HCT116 (cell line): ENCODE results near the gene PIGH. TPM values are rescaled to one million over a fixed set of nuclear protein-coding genes. Genes with fewer than 3 reads are reported as not detected.

ENCODE experiments used
- ATAC-seq: fragments of 200-7000 bp; cut with Tn5 transposase; 2 replicates; pipeline ENCODE4 v1.9.1; 2020; ENCODE audit warnings: mild to moderate bottlenecking, moderate library complexity
- BruUV-seq: library from RNA; stranded (reverse); fragments of 400-500 nt; replicated peaks from 2 replicates; lab custom pipeline; 2021; lab: Mats Ljungman, UMichigan
- CTCF ChIA-PET: fragments of 300-600 bp; sonication (Branson Sonifier 250); formaldehyde crosslinking; loops from one replicate; lab custom pipeline; 2021; ENCODE audit warnings: antibody characterized with exemption; lab: Charles Lee
- POLR2A ChIA-PET: fragments of 300-600, 350-600 bp; sonication (Branson Sonifier 250); formaldehyde crosslinking; loops from one replicate; lab custom pipeline; 2021; ENCODE audit warnings: antibody characterized with exemption; lab: Charles Lee
- RAD21 ChIA-PET, 2 experiments: fragments of 300-600 bp; sonication (Branson Sonifier 250); formaldehyde crosslinking; loops; one replicate each; lab custom pipeline; 2023; ENCODE audit warnings: low total read pairs in 2 of 2; ENCODE audit not compliant: uncharacterized antibody in 2 of 2, unreplicated experiment in 2 of 2, low non-redundant PET in 1 of 2; lab: Charles Lee
- DNase-seq: peaks from one replicate; pipeline ENCODE4 v3.0.0-alpha.2; 2010; ENCODE audit warnings: low read depth, low spot score
- H2AFZ ChIP-seq: fragments of 200-600 bp; shearing (Covaris generic), sonication (generic); 2 replicates; pipeline ENCODE4 v1.6.1; 2017; ENCODE audit warnings: low read depth, mixed run types, mixed read lengths, antibody characterized with exemption, low read length; ENCODE audit not compliant: poor library complexity, severe bottlenecking
- H3K27ac ChIP-seq: 2 replicates; pipeline ENCODE4 v1.5.1; 2012; ENCODE audit warnings: low read depth, low read length
- H3K27me3 ChIP-seq: fragments of 200-600 bp; sonication (generic); 2 replicates; pipeline ENCODE4 v1.6.1; 2016; ENCODE audit warnings: mixed run types, low read length, mixed read lengths; ENCODE audit not compliant: insufficient read depth
- H3K36me3 ChIP-seq, 2 experiments: fragments of 200-500 bp in 1 of 2; fragments of 200-600 bp in 1 of 2; sonication (Bioruptor generic) in 1 of 2; sonication (generic) in 1 of 2; 2 replicates each; pipeline versions ENCODE4 v1.5.1 to v1.6.1; 2014 to 2016; ENCODE audit warnings: low read length in 2 of 2, inconsistent platforms in 1 of 2, mixed read lengths in 1 of 2, mixed run types in 1 of 2; ENCODE audit not compliant: insufficient read depth in 2 of 2, control insufficient read depth in 1 of 2
- H3K4me1 ChIP-seq, 2 experiments: fragments of 200-600 bp in 1 of 2; sonication (generic) in 1 of 2; 2 replicates each; pipeline versions ENCODE4 v1.5.1 to v1.6.1; 2012 to 2017; ENCODE audit warnings: low read length in 2 of 2, inconsistent platforms in 1 of 2, mild to moderate bottlenecking in 1 of 2, mixed read lengths in 1 of 2, mixed run types in 1 of 2, moderate library complexity in 1 of 2; ENCODE audit not compliant: insufficient read depth in 2 of 2, control insufficient read depth in 1 of 2
- H3K4me2 ChIP-seq: fragments of 200-600 bp; sonication (generic); 2 replicates; pipeline ENCODE4 v1.6.1; 2017; ENCODE audit warnings: mixed run types, low read length, mixed read lengths
- H3K4me3 ChIP-seq, 2 experiments: fragments of 200-600 bp in 1 of 2; sonication (generic) in 1 of 2; replicated peaks in 1 of 2; 2 replicates each; pipeline ENCODE4 v1.5.1; 2011 to 2016; ENCODE audit warnings: low read length in 2 of 2, control low read depth in 1 of 2, low read depth in 1 of 2, mild to moderate bottlenecking in 1 of 2, mixed read lengths in 1 of 2, mixed run types in 1 of 2
- H3K79me2 ChIP-seq: fragments of 200-600 bp; sonication (generic); 2 replicates; pipeline ENCODE4 v1.6.1; 2017; ENCODE audit warnings: mild to moderate bottlenecking, mixed run types, low read length, moderate library complexity, mixed read lengths; ENCODE audit not compliant: insufficient read depth
- H3K9ac ChIP-seq: fragments of 200-600 bp; sonication (generic); 2 replicates; pipeline ENCODE4 v1.6.1; 2016; ENCODE audit warnings: low read length, mixed read lengths
- H3K9me2 ChIP-seq: fragments of 200-600 bp; sonication (generic), shearing (Covaris generic); 2 replicates; pipeline ENCODE4 v1.6.1; 2017; ENCODE audit warnings: mixed run types, mild to moderate bottlenecking, moderate library complexity; ENCODE audit not compliant: insufficient read depth
- H3K9me3 ChIP-seq, 2 experiments: fragments of 200-500 bp in 1 of 2; fragments of 200-600 bp in 1 of 2; sonication (Bioruptor generic) in 1 of 2; sonication (generic) in 1 of 2; 2 replicates each; pipeline ENCODE4 v1.6.1; 2014 to 2017; ENCODE audit warnings: low read length in 2 of 2, mixed read lengths in 2 of 2, inconsistent platforms in 1 of 2, low read depth in 1 of 2, mild to moderate bottlenecking in 1 of 2, mixed run types in 1 of 2, moderate library complexity in 1 of 2; ENCODE audit not compliant: control insufficient read depth in 1 of 2, insufficient read depth in 1 of 2
- H4K20me1 ChIP-seq: fragments of 200-600 bp; sonication (generic), shearing (Covaris generic); 2 replicates; pipeline ENCODE4 v1.6.1; 2017; ENCODE audit warnings: mixed run types, mild to moderate bottlenecking, moderate library complexity; ENCODE audit not compliant: insufficient read depth
- CEBPB ChIP-seq: IDR thresholded peaks from 2 replicates; pipeline ENCODE4 v1.6.1; 2012; ENCODE audit warnings: low read depth
- EZH2 ChIP-seq: fragments of 200-600 bp; sonication (generic); IDR thresholded peaks from 2 replicates; pipeline ENCODE4 v1.6.1; 2017; ENCODE audit warnings: antibody characterized with exemption, mixed run types
- POLR2AphosphoS5 ChIP-seq: IDR thresholded peaks from 2 replicates; pipeline ENCODE4 v1.6.1; 2011; ENCODE audit warnings: mild to moderate bottlenecking, low read depth, low read length, moderate library complexity
- SIN3A ChIP-seq: IDR thresholded peaks from 2 replicates; pipeline ENCODE4 v1.6.1; 2012; ENCODE audit warnings: low read depth
- SP1 ChIP-seq: IDR thresholded peaks from 2 replicates; pipeline ENCODE4 v1.6.1; 2012; ENCODE audit warnings: low read depth
- SRF ChIP-seq: IDR thresholded peaks from 2 replicates; pipeline ENCODE4 v1.6.1; 2012; ENCODE audit warnings: low read depth
- TCF7L2 ChIP-seq: IDR thresholded peaks from 2 replicates; pipeline ENCODE4 v1.7.0; 2011; ENCODE audit warnings: borderline replicate concordance, inconsistent platforms; ENCODE audit not compliant: insufficient read depth, insufficient read length; ENCODE audit errors: extremely low read depth
- YY1 ChIP-seq: IDR thresholded peaks from 2 replicates; pipeline ENCODE4 v1.6.1; 2011; ENCODE audit warnings: low read length, low read depth, moderate library complexity, mild to moderate bottlenecking; ENCODE audit not compliant: insufficient replicate concordance; ENCODE audit errors: extremely low read depth
- ZFX ChIP-seq: fragments of 450-650 bp; IDR thresholded peaks from 2 replicates; pipeline ENCODE4 v1.6.1; 2017
- intact Hi-C: fragments of 100-400 bp; cut with micrococcal nuclease; formaldehyde crosslinking; loops from 2 replicates; pipeline ENCODE4 v1.10.0; 2022
- total RNA-seq: library from RNA; stranded (reverse); gene quantifications from one replicate; pipeline ENCODE4 v1.2.1, GENCODE V29; 2021; ENCODE audit not compliant: unreplicated experiment
- TF ChIP-seq, protein P1 (sequence below): IDR thresholded peaks from 2 replicates; pipeline ENCODE4 v1.6.1; 2011; ENCODE audit warnings: mild to moderate bottlenecking, low read length, moderate library complexity; ENCODE audit not compliant: insufficient replicate concordance; ENCODE audit errors: extremely low read depth
- TF ChIP-seq, protein P2 (sequence below): IDR thresholded peaks from 2 replicates; pipeline ENCODE4 v1.6.1; 2012
- TF ChIP-seq, protein P3 (sequence below): IDR thresholded peaks from 2 replicates; pipeline ENCODE4 v1.6.1; 2012; ENCODE audit warnings: low read depth
- TF ChIP-seq, protein P4 (sequence below), 3 experiments: fragments of 200-600 bp in 1 of 3; sonication (generic) in 1 of 3; IDR thresholded peaks in 2 of 3; conservative IDR thresholded peaks in 1 of 3; 2 replicates each; pipeline ENCODE4 v1.5.1; 2012 to 2017; ENCODE audit warnings: low read depth in 2 of 3, low read length in 2 of 3, antibody characterized with exemption in 1 of 3, borderline replicate concordance in 1 of 3, control low read depth in 1 of 3, mild to moderate bottlenecking in 1 of 3, mixed read lengths in 1 of 3, mixed run types in 1 of 3, moderate library complexity in 1 of 3; ENCODE audit not compliant: insufficient read depth in 1 of 3

The PIGH gene
- total RNA-seq, 1 experiment from 2014 or later = 20.9 TPM

DNA sequence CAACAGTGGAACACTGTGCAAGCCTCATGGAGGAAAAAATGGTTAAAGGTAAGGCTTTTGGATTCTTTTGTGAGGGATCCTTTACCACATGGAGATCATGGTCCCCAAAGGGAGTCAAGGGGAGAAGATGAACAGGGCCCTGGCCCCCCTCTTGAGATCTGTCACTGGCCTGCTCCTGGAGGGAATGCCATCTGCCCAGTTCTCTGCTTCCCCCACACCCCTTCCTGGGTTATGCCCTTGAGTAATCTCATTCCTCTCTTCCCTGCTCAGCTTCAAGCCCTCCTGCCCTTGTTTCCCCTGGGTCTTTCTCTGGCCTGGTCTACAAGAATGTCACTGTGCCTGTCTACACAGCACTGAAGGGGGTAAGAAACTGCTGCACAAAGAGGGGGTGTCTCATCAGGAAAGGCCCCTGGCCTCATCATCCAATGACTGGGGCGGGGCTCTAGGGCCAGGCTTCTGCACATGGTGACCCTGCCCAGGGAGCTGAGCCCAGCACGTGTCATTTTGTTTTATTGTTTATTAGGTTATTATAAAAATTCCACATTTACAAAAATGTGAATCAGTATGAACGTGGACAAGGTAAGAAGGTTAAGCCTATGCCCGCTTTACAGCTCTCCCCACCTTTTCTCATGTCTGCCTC lies 30.3 kb downstream of the PIGH start:
- H3K4me2 ChIP-seq = no peak overlapping the region
- no peak overlapping the region for H3K4me3 ChIP-seq
- intact Hi-C loops = no loop called here
- H3K27me3 ChIP-seq = no peaks in the 10 kb centered on the region
- POLR2A ChIA-PET = no interaction called here
- no peaks in the 10 kb centered on the region; a peak in 1 of 4 replicates for H3K4me1 ChIP-seq
- H3K9me3 ChIP-seq = no peaks in the 10 kb centered on the region
- TF ChIP-seq, protein P1, sequence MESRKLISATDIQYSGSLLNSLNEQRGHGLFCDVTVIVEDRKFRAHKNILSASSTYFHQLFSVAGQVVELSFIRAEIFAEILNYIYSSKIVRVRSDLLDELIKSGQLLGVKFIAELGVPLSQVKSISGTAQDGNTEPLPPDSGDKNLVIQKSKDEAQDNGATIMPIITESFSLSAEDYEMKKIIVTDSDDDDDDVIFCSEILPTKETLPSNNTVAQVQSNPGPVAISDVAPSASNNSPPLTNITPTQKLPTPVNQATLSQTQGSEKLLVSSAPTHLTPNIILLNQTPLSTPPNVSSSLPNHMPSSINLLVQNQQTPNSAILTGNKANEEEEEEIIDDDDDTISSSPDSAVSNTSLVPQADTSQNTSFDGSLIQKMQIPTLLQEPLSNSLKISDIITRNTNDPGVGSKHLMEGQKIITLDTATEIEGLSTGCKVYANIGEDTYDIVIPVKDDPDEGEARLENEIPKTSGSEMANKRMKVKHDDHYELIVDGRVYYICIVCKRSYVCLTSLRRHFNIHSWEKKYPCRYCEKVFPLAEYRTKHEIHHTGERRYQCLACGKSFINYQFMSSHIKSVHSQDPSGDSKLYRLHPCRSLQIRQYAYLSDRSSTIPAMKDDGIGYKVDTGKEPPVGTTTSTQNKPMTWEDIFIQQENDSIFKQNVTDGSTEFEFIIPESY = no peak
- TF ChIP-seq SP1 (no peak), EZH2 (no peak), TCF7L2 (no peak), CEBPB (no peak), SRF (no peak), ZFX (no peak), POLR2AphosphoS5 (no peak), YY1 (no peak), SIN3A (no peak)
- TF ChIP-seq, protein P2, sequence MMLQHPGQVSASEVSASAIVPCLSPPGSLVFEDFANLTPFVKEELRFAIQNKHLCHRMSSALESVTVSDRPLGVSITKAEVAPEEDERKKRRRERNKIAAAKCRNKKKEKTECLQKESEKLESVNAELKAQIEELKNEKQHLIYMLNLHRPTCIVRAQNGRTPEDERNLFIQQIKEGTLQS = no peak
- TF ChIP-seq, protein P3, sequence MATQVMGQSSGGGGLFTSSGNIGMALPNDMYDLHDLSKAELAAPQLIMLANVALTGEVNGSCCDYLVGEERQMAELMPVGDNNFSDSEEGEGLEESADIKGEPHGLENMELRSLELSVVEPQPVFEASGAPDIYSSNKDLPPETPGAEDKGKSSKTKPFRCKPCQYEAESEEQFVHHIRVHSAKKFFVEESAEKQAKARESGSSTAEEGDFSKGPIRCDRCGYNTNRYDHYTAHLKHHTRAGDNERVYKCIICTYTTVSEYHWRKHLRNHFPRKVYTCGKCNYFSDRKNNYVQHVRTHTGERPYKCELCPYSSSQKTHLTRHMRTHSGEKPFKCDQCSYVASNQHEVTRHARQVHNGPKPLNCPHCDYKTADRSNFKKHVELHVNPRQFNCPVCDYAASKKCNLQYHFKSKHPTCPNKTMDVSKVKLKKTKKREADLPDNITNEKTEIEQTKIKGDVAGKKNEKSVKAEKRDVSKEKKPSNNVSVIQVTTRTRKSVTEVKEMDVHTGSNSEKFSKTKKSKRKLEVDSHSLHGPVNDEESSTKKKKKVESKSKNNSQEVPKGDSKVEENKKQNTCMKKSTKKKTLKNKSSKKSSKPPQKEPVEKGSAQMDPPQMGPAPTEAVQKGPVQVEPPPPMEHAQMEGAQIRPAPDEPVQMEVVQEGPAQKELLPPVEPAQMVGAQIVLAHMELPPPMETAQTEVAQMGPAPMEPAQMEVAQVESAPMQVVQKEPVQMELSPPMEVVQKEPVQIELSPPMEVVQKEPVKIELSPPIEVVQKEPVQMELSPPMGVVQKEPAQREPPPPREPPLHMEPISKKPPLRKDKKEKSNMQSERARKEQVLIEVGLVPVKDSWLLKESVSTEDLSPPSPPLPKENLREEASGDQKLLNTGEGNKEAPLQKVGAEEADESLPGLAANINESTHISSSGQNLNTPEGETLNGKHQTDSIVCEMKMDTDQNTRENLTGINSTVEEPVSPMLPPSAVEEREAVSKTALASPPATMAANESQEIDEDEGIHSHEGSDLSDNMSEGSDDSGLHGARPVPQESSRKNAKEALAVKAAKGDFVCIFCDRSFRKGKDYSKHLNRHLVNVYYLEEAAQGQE = no peak
- TF ChIP-seq, protein P4, sequence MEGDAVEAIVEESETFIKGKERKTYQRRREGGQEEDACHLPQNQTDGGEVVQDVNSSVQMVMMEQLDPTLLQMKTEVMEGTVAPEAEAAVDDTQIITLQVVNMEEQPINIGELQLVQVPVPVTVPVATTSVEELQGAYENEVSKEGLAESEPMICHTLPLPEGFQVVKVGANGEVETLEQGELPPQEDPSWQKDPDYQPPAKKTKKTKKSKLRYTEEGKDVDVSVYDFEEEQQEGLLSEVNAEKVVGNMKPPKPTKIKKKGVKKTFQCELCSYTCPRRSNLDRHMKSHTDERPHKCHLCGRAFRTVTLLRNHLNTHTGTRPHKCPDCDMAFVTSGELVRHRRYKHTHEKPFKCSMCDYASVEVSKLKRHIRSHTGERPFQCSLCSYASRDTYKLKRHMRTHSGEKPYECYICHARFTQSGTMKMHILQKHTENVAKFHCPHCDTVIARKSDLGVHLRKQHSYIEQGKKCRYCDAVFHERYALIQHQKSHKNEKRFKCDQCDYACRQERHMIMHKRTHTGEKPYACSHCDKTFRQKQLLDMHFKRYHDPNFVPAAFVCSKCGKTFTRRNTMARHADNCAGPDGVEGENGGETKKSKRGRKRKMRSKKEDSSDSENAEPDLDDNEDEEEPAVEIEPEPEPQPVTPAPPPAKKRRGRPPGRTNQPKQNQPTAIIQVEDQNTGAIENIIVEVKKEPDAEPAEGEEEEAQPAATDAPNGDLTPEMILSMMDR (IDR thresholded peaks at IDR 0.05 in 2 of 3, conservative IDR thresholded peaks at IDR 0.05 in 1 of 3; ENCODE audit: borderline replicate concordance in 1 of 3, insufficient read depth in 1 of 3, low read depth in 2 of 3, low read length in 2 of 3) = no peak
- no peak overlapping the region for H2AFZ ChIP-seq
- no peak overlapping the region for H3K9ac ChIP-seq
- DNase-seq (no peak), ATAC-seq (no peak)
- no peaks in the 10 kb centered on the region for H4K20me1 ChIP-seq
- BruUV-seq = no TSS peak
- CTCF ChIA-PET = interaction anchor here (1.8 to 3.5 kb wide), 4 partner anchors 13 to 143 kb away, joined by 5 to 78 read pairs (median 11); no protein-coding TSS in a partner anchor
- no peak overlapping the region for H3K27ac ChIP-seq
- no peaks in the 10 kb centered on the region for H3K79me2 ChIP-seq
- no peaks in the 10 kb centered on the region for H3K9me2 ChIP-seq
- 0 out of 4 replicates have a peak, but pooled peaks cover 0 to 4% of the 10 kb centered on the region in 2 experiments for H3K36me3 ChIP-seq
- RAD21 ChIA-PET = interaction anchor here in 1 of 2 experiments (2.4 kb wide), 1 partner anchor 142 kb away, joined by 29 read pairs; no protein-coding TSS in a partner anchor
